H9 (cell line): ENCODE results near the gene ABCB6. TPM values are rescaled to one million over a fixed set of nuclear protein-coding genes. Genes with fewer than 3 reads are reported as not detected.

Source experiments
- DNase-seq: peaks from one replicate; pipeline ENCODE4 v3.0.0-alpha.2; 2017
- H2AFZ ChIP-seq: one replicate; pipeline ENCODE4 v1.6.1; 2013; ENCODE audit warnings: mild to moderate bottlenecking, low read length, control low read depth, moderate library complexity
- H2AK5ac ChIP-seq: 2 replicates; pipeline ENCODE4 v1.6.1; 2013; ENCODE audit warnings: low read length, control low read depth, mixed read lengths; ENCODE audit not compliant: insufficient read length
- H2BK120ac ChIP-seq: one replicate; pipeline ENCODE4 v1.6.1; 2013; ENCODE audit warnings: low read depth, mild to moderate bottlenecking, low read length, control low read depth, inconsistent platforms; ENCODE audit not compliant: poor library complexity, severe bottlenecking
- H2BK12ac ChIP-seq: 2 replicates; pipeline ENCODE4 v1.6.1; 2013; ENCODE audit warnings: low read length, control low read depth, mixed read lengths, low read depth; ENCODE audit not compliant: insufficient read length
- H2BK15ac ChIP-seq: 2 replicates; pipeline ENCODE4 v1.6.1; 2013; ENCODE audit warnings: low read depth, low read length, control low read depth
- H2BK20ac ChIP-seq: one replicate; pipeline ENCODE4 v1.6.1; 2013; ENCODE audit warnings: low read depth, mild to moderate bottlenecking, low read length, control low read depth, inconsistent platforms; ENCODE audit not compliant: poor library complexity, severe bottlenecking
- H2BK5ac ChIP-seq: 2 replicates; pipeline ENCODE4 v1.6.1; 2013; ENCODE audit warnings: low read length, control low read depth, mixed read lengths; ENCODE audit not compliant: insufficient read length
- H3K14ac ChIP-seq: 2 replicates; pipeline ENCODE4 v1.6.1; 2013; ENCODE audit warnings: low read length, control low read depth; ENCODE audit not compliant: insufficient read depth
- H3K18ac ChIP-seq: 2 replicates; pipeline ENCODE4 v1.6.1; 2013; ENCODE audit warnings: low read depth, mild to moderate bottlenecking, mixed read lengths, low read length, control low read depth; ENCODE audit not compliant: insufficient read length
- H3K23ac ChIP-seq: 2 replicates; pipeline ENCODE4 v1.6.1; 2013; ENCODE audit warnings: low read length, control low read depth, mixed read lengths, low read depth; ENCODE audit not compliant: insufficient read length
- H3K23me2 ChIP-seq: 2 replicates; pipeline ENCODE4 v1.6.1; 2013; ENCODE audit warnings: low read depth, mild to moderate bottlenecking, mixed read lengths, low read length, control low read depth; ENCODE audit not compliant: insufficient read length, poor library complexity, severe bottlenecking
- H3K27ac ChIP-seq: 2 replicates; pipeline ENCODE4 v1.5.1; 2013; ENCODE audit warnings: low read length, control low read depth, mixed read lengths, low read depth; ENCODE audit not compliant: insufficient read length
- H3K27me3 ChIP-seq: 2 replicates; pipeline ENCODE4 v1.6.1; 2013; ENCODE audit warnings: low read length, control low read depth, inconsistent platforms; ENCODE audit not compliant: insufficient read depth
- H3K4ac ChIP-seq: 2 replicates; pipeline ENCODE4 v1.6.1; 2013; ENCODE audit warnings: low read depth, mild to moderate bottlenecking, control low read depth, inconsistent platforms, low read length, moderate library complexity
- H3K4me1 ChIP-seq: 2 replicates; pipeline ENCODE4 v1.6.1; 2013; ENCODE audit warnings: low read length, control low read depth, inconsistent platforms; ENCODE audit not compliant: insufficient read depth
- H3K4me2 ChIP-seq: 2 replicates; pipeline ENCODE4 v1.6.1; 2013; ENCODE audit warnings: low read length, control low read depth, mixed read lengths; ENCODE audit not compliant: insufficient read length, insufficient read depth
- H3K56ac ChIP-seq: 2 replicates; pipeline ENCODE4 v1.6.1; 2013; ENCODE audit warnings: low read depth, mild to moderate bottlenecking, mixed read lengths, low read length, control low read depth; ENCODE audit not compliant: insufficient read length
- H3K79me1 ChIP-seq: 2 replicates; pipeline ENCODE4 v1.6.1; 2013; ENCODE audit warnings: low read depth, mild to moderate bottlenecking, moderate library complexity, low read length, control low read depth, inconsistent platforms; ENCODE audit not compliant: insufficient read depth, poor library complexity, severe bottlenecking
- H3K79me2 ChIP-seq: 2 replicates; pipeline ENCODE4 v1.6.1; 2013; ENCODE audit warnings: low read length, control low read depth, inconsistent platforms; ENCODE audit not compliant: insufficient read depth
- H3K9ac ChIP-seq: 2 replicates; pipeline ENCODE4 v1.6.1; 2013; ENCODE audit warnings: low read length, control low read depth, mixed read lengths; ENCODE audit not compliant: insufficient read length; ENCODE audit errors: extremely low read depth
- H3K9me3 ChIP-seq: one replicate; pipeline ENCODE4 v1.6.1; 2013; ENCODE audit warnings: low read depth, low read length, inconsistent platforms; ENCODE audit not compliant: control insufficient read depth
- H3T11ph ChIP-seq: one replicate; pipeline ENCODE4 v1.6.1; 2013; ENCODE audit warnings: mild to moderate bottlenecking, low read length, control low read depth, inconsistent platforms
- H4K20me1 ChIP-seq: one replicate; pipeline ENCODE4 v1.6.1; 2013; ENCODE audit not compliant: control insufficient read depth, insufficient read length, insufficient read depth
- H4K5ac ChIP-seq: 2 replicates; pipeline ENCODE4 v1.6.1; 2013; ENCODE audit warnings: low read depth, mild to moderate bottlenecking, mixed read lengths, low read length, control low read depth; ENCODE audit not compliant: insufficient read length
- H4K8ac ChIP-seq: replicated peaks from 2 replicates; pipeline ENCODE4 v1.6.1; 2013; ENCODE audit warnings: low read length, control low read depth, mixed read lengths, low read depth; ENCODE audit not compliant: insufficient read length
- H4K91ac ChIP-seq: 2 replicates; pipeline ENCODE4 v1.6.1; 2013; ENCODE audit warnings: low read depth, mild to moderate bottlenecking, moderate library complexity, mixed read lengths, low read length, control low read depth; ENCODE audit not compliant: insufficient read length
- H3K27ac Mint-ChIP-seq, 3 experiments: 2 replicates in 2 of 3; 3 replicates in 1 of 3; pipeline ENCODE4 v1.8.0; 2020 to 2021; ENCODE audit warnings: mixed read lengths in 3 of 3, mild to moderate bottlenecking in 1 of 3, moderate library complexity in 1 of 3
- H3K27me3 Mint-ChIP-seq: 2 replicates; pipeline ENCODE4 v1.8.0; 2021; ENCODE audit warnings: low read depth, mild to moderate bottlenecking, moderate library complexity, mixed read lengths
- H3K36me3 Mint-ChIP-seq, 3 experiments: 2 replicates in 2 of 3; 3 replicates in 1 of 3; pipeline ENCODE4 v1.8.0; 2020 to 2021; ENCODE audit warnings: low read depth in 3 of 3, mixed read lengths in 3 of 3; ENCODE audit not compliant: insufficient read depth in 1 of 3
- H3K4me1 Mint-ChIP-seq, 2 experiments: 2 replicates each; pipeline ENCODE4 v1.8.0; 2020; ENCODE audit warnings: mixed read lengths in 2 of 2
- H3K4me3 Mint-ChIP-seq, 2 experiments: 2 replicates in 1 of 2; 3 replicates in 1 of 2; pipeline ENCODE4 v1.8.0; 2020 to 2021; ENCODE audit warnings: mild to moderate bottlenecking in 2 of 2, mixed read lengths in 2 of 2, moderate library complexity in 1 of 2
- H3K9me3 Mint-ChIP-seq, 2 experiments: 2 replicates in 1 of 2; 3 replicates in 1 of 2; pipeline ENCODE4 v1.8.0; 2020; ENCODE audit warnings: mild to moderate bottlenecking in 2 of 2, mixed read lengths in 2 of 2, moderate library complexity in 1 of 2
- CTCF ChIP-seq: fragments of 200-600 bp; sonication (generic); conservative IDR thresholded peaks from 3 replicates; pipeline ENCODE4 v1.8.0; 2021; ENCODE audit warnings: antibody characterized with exemption, mild to moderate bottlenecking
- WGBS: extraction: QIAGEN DNeasy Blood & Tissue Kit; methylation state at CpG from one replicate; pipeline ENCODE4 v1.1.7; 2013; ENCODE audit warnings: missing lambda C conversion rate, low lambda C conversion rate, mixed read lengths; ENCODE audit not compliant: insufficient read length; ENCODE audit errors: extremely low coverage; 5-methylcytosine and 5-hydroxymethylcytosine counted together
- total RNA-seq: library from RNA; stranded (reverse); gene quantifications from 2 replicates; pipeline ENCODE4 v1.2.1, GENCODE V29; 2021

The ABCB6 gene
- total RNA-seq, 1 experiment from 2014 or later, result 46.4 TPM

- H4K91ac ChIP-seq, result no peak overlapping the region
- no peak overlapping the region for H2BK15ac ChIP-seq
- H2AFZ ChIP-seq, result no peak overlapping the region
- no peak overlapping the region for H3T11ph ChIP-seq
- no peaks in the 10 kb centered on the region for H3K9me3 ChIP-seq
- no peak overlapping the region for H2AK5ac ChIP-seq
- no peak overlapping the region for H3K4me2 ChIP-seq
- no peak overlapping the region for H3K4ac ChIP-seq
- Mint-ChIP-seq H3K9me3 (no peaks in the 10 kb centered on the region; a peak in 2 of 5 replicates), H3K27ac (no peak overlapping the region), H3K4me3 (no peak overlapping the region), H3K4me1 (peaks cover 13 to 16% of the 10 kb centered on the region in 2 experiments), H3K36me3 (peaks cover 16 to 45% (median 34%) of the 10 kb centered on the region in 3 experiments), H3K27me3 (no peaks in the 10 kb centered on the region; the same call in 1 of the 2 replicates)
- no peaks in the 10 kb centered on the region for H4K20me1 ChIP-seq
- no peak for DNase-seq
- H3K18ac ChIP-seq, result no peak overlapping the region
- no peak for TF ChIP-seq CTCF
- H2BK5ac ChIP-seq, result no peak overlapping the region
- H3K56ac ChIP-seq, result no peak overlapping the region
- no peak overlapping the region for H3K9ac ChIP-seq
- H2BK20ac ChIP-seq, result no peak overlapping the region
- H3K23me2 ChIP-seq, result peaks cover 17% of the 10 kb centered on the region
- no peak overlapping the region for H2BK120ac ChIP-seq
- peaks cover 3% of the 10 kb centered on the region for H3K79me1 ChIP-seq
- H3K79me2 ChIP-seq, result no peaks in the 10 kb centered on the region
- no peak overlapping the region for H3K27ac ChIP-seq
- no peak overlapping the region for H4K5ac ChIP-seq
- no peak overlapping the region for H3K23ac ChIP-seq
- 0 out of 2 replicates have a peak, but pooled peaks cover 3% of the 10 kb centered on the region for H3K4me1 ChIP-seq
- no peaks in the 10 kb centered on the region for H3K27me3 ChIP-seq
- no peak overlapping the region for H4K8ac ChIP-seq
- no peak overlapping the region for H3K14ac ChIP-seq
- WGBS, result no CpG with 5 or more reads among the region's 5 CpGs
- H2BK12ac ChIP-seq, result no peak overlapping the region
Observed at GRCh38 chr2:219180961-219181360, 37.8 kb downstream of the ABCB6 start.
